Left colon (tissue), 2 donors: ENCODE results near the gene FRYL. TPM values are rescaled to one million over a fixed set of nuclear protein-coding genes. Genes with fewer than 3 reads are reported as not detected.
A peak's percentile ranks its signal among the peaks of the same experiment; 100 is the strongest.
"Not testable (repeated sequence)": the region's sequence is repeated elsewhere in the genome, so short reads cannot be mapped to it uniquely, and the experiment has no call there.

ENCODE experiments used
- ATAC-seq: fragments of 200-7000 bp; cut with Tn5 transposase; one replicate; pipeline ENCODE4 v1.9.1; 2020; ENCODE audit warnings: mild to moderate bottlenecking, moderate library complexity
- DNase-seq, 2 donors: peaks; one replicate each; pipeline ENCODE4 v3.0.0-alpha.2; 2020
- intact Hi-C, 2 donors: fragments of 100-400 bp; cut with DNase I in 1 of 2; cut with micrococcal nuclease in 1 of 2; formaldehyde crosslinking; loops; one replicate each; pipeline versions ENCODE4 v1.11.2 to v1.14.0; 2022; cut with DNase I, micrococcal nuclease
- total RNA-seq, 2 donors: library from RNA; stranded (reverse); fragmentation: NEBNext Ultra II Directional; extraction: Animal tissue kit (Norgen Biotek cat#: 25700); gene quantifications; one replicate each; pipeline ENCODE4 v1.2.1, GENCODE V29; 2021
- donor health status: DM: no; HTN: no; CAD: no.
- donor health status: DM: yes; HTN: yes; CAD: no.

FRYL gene
- total RNA-seq, 2 donors from 2014 or later = 288 to 437 TPM

- intact Hi-C loops = no loop called here
- ATAC-seq (peak; percentile 62), DNase-seq (peak; percentile 26 to 29)
Measured at GRCh38 chr4:48490680-48491513, 289.2 kb downstream of the FRYL start.

DNA sequence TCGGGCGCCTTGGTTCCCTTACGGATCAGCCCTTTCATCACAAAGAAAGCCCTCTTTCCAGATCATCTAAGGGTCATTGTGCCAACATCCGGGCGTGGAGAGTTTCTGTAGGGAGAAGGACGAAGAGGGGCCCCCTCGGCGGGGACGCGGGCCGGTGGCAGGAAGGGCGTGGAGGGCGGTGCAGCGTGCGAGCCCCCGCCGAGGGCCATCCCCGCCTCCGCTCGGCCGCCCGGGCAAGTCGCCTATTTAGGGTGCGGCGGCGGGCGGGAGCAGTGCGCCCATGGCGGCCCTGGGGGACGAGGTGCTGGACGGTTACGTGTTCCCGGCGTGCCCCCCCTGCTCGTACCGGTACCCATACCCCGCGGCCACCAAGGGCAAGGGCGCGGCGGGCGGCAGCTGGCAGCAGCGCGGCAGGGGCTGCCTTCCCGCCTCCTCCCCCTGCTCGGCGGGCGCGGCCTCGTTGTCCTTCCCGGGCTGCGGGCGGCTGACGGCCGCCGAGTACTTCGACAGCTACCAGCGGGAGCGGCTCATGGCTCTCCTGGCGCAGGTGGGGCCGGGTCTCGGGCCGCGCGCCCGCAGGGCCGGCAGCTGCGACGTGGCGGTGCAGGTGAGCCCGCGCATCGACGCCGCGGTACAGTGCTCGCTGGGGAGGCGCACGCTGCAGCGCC, 289.9 kb downstream of the FRYL start, which contains the start of gene ZAR1:
TSS of gene ZAR1 (plus strand) at position 241 of the 668 bp plus-strand sequence. CDS start at position 281, 40 bp downstream.
- DNase-seq = no peak
- ATAC-seq = peak; percentile 27
- intact Hi-C loops = no loop called here

GRCh38 chr4:48489683-48490011, 290.4 kb downstream of the FRYL start:
- intact Hi-C loops = no loop called here
- ATAC-seq = no peak
- DNase-seq = no peak

DNA sequence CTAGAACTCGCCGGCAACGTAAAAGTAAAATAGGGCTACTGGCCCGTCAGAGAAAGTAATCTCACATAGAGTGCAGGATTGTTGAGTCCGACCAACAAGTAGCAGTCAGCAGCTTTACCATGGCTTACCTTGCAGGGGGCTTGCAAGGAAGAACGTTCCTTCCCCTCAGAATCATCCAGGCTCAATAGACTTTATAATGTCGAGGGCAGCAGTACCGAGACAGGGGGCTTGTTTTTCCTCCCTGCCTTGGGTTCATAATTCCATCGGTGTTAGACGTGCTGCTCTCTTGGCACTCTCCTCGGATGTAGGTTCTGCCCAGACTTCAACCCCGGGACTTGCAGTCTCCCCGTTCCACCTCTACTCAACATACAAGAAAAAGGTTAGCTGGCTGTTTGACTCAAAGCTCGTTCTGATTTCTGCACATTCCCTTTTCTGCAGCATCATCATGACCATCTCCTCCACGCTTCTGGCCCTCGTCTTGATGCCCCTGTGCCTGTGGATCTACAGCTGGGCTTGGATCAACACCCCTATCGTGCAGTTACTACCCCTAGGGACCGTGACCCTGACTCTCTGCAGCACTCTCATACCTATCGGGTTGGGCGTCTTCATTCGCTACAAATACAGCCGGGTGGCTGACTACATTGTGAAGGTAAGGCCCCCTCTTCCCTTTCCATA, 295.4 kb downstream of the FRYL start:
- intact Hi-C loops = no loop called here
- DNase-seq (no peak), ATAC-seq (no peak)

DNA sequence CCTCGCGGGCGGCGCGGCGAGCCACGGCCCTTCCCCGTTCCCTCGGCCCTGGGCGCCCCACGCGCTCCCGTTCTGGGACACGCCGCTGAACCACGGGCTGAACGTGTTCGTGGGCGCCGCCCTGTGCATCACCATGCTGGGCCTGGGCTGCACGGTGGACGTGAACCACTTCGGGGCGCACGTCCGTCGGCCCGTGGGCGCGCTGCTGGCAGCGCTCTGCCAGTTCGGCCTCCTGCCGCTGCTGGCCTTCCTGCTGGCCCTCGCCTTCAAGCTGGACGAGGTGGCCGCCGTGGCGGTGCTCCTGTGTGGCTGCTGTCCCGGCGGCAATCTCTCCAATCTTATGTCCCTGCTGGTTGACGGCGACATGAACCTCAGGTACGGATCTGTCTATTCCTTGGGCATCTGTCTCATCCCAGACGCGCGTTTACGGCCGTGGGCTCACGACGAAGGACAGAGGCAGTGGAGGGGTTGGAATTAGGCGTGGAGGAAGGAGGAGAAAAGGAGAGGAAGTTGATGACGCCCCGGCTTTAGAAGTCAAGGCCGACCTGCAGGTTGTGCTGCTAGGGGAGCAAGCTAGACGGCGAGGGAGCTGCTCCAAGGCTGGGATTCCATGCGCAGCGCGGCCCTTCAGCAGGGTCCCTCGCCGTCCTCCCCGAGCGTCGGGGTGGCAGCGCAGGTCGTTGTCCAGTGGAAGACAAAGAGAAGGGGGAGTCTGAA, 296.1 kb downstream of the FRYL start:
- intact Hi-C loops = no loop called here
- ATAC-seq (peak; percentile 60), DNase-seq (no peak)

DNA sequence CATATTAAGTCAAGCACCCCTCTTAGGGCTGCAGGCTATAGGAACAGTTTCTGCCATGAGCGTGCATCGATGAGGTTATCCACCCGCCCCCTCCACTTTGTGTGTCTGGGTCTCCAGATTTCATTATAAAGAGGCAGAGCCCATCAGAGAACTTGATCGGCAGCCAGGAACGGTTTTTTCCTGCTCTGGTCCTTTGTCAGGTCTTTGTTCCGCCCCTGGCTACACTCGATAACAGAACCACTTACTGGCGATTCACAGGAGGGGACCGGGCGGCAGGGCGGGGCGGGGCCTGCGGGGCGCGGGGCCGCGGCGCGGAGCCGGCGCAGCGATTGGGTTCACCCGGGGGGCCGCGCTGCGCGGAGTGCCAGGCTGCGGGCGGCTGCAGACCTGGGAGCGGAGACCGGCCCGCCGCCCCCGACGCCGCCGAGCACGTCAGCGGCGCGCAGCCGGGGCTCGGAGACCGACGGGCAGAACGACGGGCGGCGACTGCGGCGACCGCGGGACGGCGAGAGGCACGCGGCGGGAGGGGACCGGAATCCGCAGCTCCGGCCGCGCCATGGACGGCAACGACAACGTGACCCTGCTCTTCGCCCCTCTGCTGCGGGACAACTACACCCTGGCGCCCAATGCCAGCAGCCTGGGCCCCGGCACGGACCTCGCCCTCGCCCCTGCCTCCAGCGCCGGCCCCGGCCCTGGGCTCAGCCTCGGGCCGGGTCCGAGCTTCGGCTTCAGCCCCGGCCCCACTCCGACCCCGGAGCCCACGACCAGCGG, 296.9 kb downstream of the FRYL start, which contains the start of gene SLC10A4:
TSS of gene SLC10A4 (plus strand) at position 338 of the 771 bp plus-strand sequence. CDS start at position 557, 219 bp downstream.
- peak; percentile 48 for ATAC-seq
- intact Hi-C loops = no loop called here
- no peak for DNase-seq

- DNase-seq (no peak), ATAC-seq (no peak)
- intact Hi-C loops = no loop called here
Measured at GRCh38 chr4:48481581-48481980, 298.5 kb downstream of the FRYL start.

- intact Hi-C loops = no loop called here
- DNase-seq (no peak), ATAC-seq (no peak)
Measured at GRCh38 chr4:48478273-48478672, 301.8 kb downstream of the FRYL start.

DNA sequence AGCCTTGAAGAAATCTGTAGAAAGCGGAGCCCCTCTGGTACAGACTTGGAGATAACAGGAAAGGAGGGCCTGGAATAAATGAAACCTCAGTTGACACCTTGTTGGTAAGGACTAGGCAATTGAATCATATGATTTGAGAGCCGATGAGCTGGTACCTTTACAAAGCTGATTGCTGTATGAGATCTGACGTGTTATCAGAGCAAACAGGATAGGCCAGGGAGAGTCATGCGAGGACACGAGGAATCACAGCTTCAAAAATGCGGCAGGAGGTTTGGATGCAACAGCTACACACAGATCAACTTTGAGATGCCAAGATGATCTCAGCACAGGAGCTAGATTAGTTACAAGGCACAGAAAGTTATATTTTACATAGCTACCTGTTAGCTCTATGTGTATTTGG, 304.3 kb downstream of the FRYL start:
- ATAC-seq (no peak), DNase-seq (no peak)
- intact Hi-C loops = no loop called here

- no peak for DNase-seq
- no peak for ATAC-seq
- intact Hi-C loops = no loop called here
Measured at GRCh38 chr4:48472794-48473193, 307.3 kb downstream of the FRYL start.

DNA sequence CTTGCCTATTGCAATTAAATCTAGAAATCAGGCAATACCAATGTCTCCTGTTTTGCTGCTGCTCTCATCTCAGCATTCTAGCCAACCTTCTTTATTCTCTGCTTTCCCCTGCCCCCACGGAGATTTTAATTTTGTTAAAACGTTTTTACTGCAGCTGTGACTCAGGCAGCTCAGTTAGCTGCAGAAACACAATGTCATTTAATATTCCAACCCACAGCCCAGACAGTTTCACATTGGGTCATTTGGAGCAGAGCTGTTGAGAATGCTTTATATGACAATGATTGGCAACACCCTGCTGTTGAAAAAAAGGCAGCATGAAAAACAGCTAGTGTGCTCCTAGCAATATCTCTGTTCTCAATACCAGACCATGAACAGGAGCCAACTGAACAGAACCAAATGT, 309.5 kb downstream of the FRYL start:
- no peak for DNase-seq
- ATAC-seq = no peak
- intact Hi-C loops = no loop called here

DNA sequence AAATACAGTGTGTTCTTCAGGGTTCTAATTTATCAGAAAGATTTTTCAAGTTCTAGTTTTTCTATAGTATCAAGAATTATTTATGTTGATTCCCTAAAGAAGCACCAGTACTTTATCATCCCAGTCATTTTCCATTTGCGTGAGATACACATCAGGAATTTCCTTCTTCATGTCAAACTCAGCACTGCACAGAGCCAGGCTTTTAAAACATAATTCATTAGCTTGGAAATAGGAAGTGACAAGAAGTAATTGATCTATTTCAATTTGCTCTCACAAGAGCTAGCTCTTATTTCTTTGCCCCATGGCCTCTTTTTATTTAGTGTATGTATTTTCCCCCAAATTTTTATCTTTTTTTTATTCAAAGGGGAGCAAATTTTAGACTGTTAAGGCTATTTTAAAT, 309.9 kb downstream of the FRYL start:
- intact Hi-C loops = no loop called here
- no peak for DNase-seq
- ATAC-seq = no peak

DNA sequence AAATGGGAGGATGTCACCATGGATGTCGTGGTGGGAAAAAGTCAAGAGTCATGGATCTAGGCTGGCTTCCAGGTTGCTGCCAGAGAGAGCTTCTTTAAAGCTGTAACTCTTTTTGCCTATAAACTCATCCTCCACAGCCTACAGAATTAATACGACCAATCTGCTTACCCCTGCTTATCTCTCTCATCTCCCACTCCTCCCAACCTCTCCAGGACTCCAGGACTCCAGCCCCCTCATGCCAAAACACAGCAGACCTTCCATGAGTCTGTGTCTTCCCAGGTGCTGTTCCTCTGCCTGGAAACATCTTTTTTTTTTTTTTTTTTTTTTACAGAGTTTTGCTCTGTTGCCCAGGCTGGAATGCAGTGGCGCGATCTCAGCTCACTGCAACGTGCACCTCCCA, 312.2 kb downstream of the FRYL start:
- intact Hi-C loops = no loop called here
- ATAC-seq = no peak

DNA sequence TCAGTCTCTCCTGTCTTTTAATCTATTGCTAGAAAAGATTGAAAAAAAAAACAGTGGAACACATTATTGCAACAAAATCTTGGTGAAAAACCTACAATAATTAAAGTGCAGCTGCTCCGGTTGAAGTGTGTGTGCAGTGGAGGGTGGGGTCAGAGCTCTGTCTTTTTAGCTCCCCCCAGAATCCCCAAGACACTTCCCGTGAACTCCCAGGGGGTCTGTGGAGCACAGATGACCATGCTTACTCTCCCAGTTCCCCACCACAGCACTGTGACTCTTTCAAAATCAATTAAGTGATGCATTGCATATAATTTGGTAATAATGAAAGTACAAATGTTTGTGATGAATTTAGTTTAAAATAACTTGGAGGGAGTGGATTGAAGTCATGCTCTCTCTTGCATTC, 312.6 kb downstream of the FRYL start:
- intact Hi-C loops = no loop called here
- DNase-seq (no peak), ATAC-seq (no peak)

More for the DNA sequence above, 312.2 kb downstream of the FRYL start:
- no peak for DNase-seq

DNA sequence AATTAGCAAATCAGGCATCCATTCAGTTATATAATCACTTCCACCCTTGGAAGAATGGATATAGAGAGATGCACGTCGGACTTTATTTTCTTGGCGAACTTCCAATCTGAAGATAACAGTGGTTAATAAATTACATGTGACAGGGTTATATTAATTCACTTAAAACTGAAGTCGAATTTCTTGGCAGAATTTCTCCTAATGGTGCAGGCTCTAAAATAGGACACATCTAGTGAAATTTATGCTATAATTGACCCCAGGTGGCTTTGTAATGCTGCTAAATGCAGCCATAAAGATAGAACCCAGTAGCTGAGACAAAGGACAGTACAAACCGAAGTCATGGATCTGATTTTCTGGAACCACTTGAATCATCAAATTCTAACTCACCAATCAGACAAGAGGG, 317.7 kb downstream of the FRYL start:
- DNase-seq (no peak), ATAC-seq (no peak)
- intact Hi-C loops = no loop called here

DNA sequence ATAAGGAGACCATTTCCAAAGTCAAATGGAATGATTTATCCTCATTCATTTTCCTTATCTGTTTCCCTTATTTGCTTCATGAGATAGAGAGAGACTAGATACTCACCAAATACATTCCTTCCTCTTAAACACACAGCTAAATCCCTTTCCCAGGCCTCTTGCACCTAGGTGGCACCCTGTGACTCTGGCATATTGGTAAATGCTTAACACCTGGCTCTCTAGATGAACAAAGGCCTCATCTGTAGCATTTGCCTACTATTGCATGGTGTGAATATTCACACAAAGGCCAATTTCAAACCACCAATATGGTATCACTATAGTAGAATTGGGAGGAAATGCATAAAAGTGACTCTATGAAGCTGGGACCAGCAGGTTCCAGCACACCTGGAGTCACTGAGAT, 319.1 kb downstream of the FRYL start:
- intact Hi-C loops = no loop called here
- ATAC-seq (no peak), DNase-seq (no peak)

- intact Hi-C loops = no loop called here
- DNase-seq = no peak
- no peak for ATAC-seq
Measured at GRCh38 chr4:48454591-48454990, 325.5 kb downstream of the FRYL start.

GRCh38 chr4:48451656-48452055, 328.4 kb downstream of the FRYL start:
- DNase-seq, intact Hi-C loops: not testable (repeated sequence)

More at GRCh38 chr4:48451656-48452055, 328.4 kb downstream of the FRYL start:
- ATAC-seq = not testable (repeated sequence)
